Body of pancreas (tissue), 4 donors: ENCODE results near the gene HACD2.

ENCODE experiments used
- POLR2A ChIP-seq, 3 donors: fragments of 450-650 bp; IDR thresholded peaks; one replicate each; pipeline ENCODE4 v1.6.1; 2016; ENCODE audit warnings: antibody characterized with exemption in 3 of 3, mild to moderate bottlenecking in 2 of 3
- TF ChIP-seq, protein P1 (sequence below), 7 experiments: fragments of 450-650 bp in 4 of 7; fragments of 200-600 bp in 3 of 7; sonication (generic) in 3 of 7; IDR thresholded peaks; one replicate each; pipeline ENCODE4 v1.5.1; 2016 to 2019; ENCODE audit warnings: antibody characterized with exemption in 7 of 7

DNA sequence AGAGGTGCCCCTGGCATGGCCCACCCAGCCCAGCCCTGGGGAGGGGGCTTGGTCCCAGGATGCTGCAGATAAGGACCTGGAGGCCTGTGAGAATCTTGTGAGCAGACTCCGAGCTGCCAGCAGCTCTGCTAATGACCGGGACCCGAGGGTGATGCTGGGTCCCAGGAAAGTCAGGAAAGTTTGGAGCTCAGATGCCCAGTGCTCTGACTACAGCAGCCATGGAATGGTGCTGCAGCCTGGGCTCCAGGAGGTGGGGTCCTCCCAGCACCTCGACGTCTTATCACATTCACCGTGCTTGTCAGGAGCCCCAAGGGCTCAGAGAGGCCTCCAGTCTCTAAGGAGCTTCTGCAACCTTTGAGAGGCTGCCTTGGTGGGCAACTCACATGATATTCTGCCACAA, 101.7 kb downstream of the HACD2 start:
- TF ChIP-seq, protein P1, sequence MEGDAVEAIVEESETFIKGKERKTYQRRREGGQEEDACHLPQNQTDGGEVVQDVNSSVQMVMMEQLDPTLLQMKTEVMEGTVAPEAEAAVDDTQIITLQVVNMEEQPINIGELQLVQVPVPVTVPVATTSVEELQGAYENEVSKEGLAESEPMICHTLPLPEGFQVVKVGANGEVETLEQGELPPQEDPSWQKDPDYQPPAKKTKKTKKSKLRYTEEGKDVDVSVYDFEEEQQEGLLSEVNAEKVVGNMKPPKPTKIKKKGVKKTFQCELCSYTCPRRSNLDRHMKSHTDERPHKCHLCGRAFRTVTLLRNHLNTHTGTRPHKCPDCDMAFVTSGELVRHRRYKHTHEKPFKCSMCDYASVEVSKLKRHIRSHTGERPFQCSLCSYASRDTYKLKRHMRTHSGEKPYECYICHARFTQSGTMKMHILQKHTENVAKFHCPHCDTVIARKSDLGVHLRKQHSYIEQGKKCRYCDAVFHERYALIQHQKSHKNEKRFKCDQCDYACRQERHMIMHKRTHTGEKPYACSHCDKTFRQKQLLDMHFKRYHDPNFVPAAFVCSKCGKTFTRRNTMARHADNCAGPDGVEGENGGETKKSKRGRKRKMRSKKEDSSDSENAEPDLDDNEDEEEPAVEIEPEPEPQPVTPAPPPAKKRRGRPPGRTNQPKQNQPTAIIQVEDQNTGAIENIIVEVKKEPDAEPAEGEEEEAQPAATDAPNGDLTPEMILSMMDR (IDR thresholded peaks at IDR 0.05), result no peak
- no peak for TF ChIP-seq POLR2A (IDR thresholded peaks at IDR 0.05)
